GM23248 (cell line): ENCODE measurements around the gene XRRA1.
"Not testable (repeated sequence)": the region's sequence is repeated elsewhere in the genome, so short reads cannot be mapped to it uniquely, and the experiment has no call there.

Experiments used
- EZH2 ChIP-seq: fragments of 200-600 bp; sonication (generic); IDR thresholded peaks from 2 replicates; pipeline ENCODE4 v1.6.1; 2018; ENCODE audit warnings: antibody characterized with exemption, mild to moderate bottlenecking; ENCODE audit not compliant: insufficient read depth, poor library complexity, severe bottlenecking
- EZH2phosphoT487 ChIP-seq: fragments of 200-600 bp; sonication (generic); IDR thresholded peaks from 2 replicates; pipeline ENCODE4 v1.6.1; 2018; ENCODE audit warnings: antibody characterized with exemption, moderate library complexity, mild to moderate bottlenecking, low read depth; ENCODE audit not compliant: insufficient read depth

GRCh38 chr11:74893015-74893414, 55.9 kb downstream of the XRRA1 start:
- not testable (repeated sequence) for TF ChIP-seq EZH2, EZH2phosphoT487
